Measurements from ENCODE around the gene CCDC9B. TPM values are rescaled to one million over a fixed set of nuclear protein-coding genes. Genes with fewer than 3 reads are reported as not detected.
A peak's percentile ranks its signal among the peaks of the same experiment; 100 is the strongest.

Gene CCDC9B
- total RNA-seq, 1 donor from 2014 or later, result 1.6 TPM

DNA sequence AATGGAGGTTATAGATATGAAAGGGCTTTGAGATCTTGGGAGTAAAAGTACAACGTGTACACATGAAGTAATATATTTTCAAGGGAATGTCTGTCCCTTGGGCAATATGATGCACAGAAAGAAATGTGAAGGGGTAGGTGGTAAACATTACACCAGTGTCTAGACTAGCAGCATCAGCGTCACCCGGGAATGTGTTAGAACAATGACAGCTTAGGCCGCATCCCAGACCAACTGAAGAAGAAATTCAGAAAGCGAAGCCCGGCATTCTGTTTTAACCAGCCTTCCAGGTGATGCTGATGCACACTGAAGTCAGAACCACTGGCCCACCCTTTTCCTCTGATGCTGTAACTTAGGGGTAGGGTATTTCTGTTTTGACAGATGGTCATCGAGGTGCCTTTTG is 10.9 kb downstream of the CCDC9B start:
- no peak for DNase-seq

DNA sequence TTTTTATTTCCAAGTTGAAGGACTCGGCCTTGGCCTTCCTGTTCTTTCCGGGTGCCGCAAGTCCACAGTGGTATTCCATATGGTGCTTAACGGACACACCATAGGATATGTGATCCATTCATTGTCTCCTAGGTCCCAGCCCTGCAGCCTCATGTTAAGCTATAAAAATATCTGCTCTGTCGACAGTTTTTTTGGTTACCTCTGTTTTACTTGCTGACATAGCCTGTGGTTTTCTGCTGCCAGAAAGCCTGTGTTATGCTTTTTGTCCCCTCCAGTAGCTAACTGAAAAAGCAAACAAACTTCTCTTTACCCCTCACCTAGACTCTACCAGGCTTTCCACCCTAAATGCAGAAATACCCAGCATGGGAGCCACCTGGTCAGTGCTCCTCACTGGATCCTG is 12.0 kb downstream of the CCDC9B start:
- DNase-seq, result no peak

DNA sequence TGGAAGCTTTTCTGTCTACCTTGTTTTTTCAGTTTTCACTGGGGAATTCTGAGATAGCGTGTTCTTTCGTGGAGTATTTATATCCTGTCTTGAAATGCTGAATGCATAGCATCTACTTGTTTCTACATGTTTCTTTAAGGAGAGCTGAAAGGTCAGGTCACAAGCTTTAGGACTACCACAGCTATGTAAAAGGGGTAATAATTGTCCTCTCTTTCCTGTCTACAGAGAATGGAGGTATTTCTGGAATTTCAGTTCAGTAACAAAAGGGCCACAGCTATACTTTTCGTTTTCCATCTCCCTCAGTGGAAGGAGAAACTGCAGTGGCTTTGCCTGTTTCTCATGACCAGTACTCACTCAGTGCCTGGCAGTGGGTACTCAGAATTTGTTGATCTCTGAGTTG is 12.6 kb downstream of the CCDC9B start:
- DNase-seq, result no peak

DNA sequence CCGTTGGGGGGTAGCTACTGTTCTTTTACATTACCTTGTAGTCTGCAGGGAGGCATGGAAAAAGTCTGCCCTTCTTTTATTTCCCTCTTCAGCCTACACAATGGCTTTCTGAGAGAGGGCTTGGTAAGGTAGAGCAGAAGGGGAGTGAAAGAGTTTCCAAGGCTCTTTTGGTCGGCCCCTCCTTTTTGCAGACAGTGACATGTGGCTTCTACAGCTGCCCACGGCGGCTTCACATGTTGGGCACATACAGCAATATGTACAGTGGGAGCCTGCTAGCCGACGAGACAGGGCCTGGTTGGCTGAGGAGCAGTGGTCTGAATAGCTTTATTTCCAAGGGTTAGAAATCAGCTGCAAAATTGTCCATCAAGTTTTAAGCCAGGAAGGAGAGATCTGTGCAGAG is 13.3 kb downstream of the CCDC9B start:
- DNase-seq, result no peak

DNA sequence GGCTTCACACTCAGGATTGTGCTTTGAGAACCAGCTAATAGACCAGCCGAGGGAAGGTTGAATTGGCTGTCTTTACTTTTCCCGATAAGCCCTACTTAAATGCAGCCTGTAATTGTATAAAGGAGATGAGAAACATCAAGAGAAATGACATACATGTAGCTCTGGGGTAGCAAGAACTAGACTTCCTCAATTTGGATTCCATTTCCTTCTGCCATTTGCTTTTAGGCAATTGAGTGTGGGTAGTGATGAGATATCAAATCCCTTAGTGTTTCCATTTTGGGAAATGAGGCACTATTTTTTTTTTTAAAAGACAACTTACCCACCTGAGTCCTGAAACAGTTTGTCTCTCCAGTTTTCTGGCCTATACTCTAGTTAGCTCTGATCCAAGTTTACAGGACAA is 15.0 kb downstream of the CCDC9B start:
- DNase-seq, result no peak

DNA sequence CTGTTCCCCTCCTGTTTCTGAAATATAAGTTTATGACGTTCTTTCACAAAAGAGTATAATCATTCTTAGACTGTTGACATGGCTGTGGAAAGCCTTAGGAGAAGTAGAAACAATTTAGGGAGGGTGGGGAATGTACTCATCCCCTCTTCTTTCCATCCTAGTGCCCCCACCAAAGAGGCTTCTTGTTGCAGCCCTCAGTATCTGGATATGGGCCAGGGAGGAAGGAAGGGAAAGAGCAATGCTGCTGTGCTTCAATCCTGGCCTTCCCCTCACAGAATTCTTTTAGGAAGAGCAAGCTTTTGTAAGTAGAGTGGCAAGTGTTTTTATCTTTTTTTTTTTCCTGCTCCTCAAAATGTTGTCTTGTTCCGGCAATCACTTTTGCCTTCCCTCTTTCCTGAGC is 15.6 kb downstream of the CCDC9B start:
- no peak for DNase-seq

DNA sequence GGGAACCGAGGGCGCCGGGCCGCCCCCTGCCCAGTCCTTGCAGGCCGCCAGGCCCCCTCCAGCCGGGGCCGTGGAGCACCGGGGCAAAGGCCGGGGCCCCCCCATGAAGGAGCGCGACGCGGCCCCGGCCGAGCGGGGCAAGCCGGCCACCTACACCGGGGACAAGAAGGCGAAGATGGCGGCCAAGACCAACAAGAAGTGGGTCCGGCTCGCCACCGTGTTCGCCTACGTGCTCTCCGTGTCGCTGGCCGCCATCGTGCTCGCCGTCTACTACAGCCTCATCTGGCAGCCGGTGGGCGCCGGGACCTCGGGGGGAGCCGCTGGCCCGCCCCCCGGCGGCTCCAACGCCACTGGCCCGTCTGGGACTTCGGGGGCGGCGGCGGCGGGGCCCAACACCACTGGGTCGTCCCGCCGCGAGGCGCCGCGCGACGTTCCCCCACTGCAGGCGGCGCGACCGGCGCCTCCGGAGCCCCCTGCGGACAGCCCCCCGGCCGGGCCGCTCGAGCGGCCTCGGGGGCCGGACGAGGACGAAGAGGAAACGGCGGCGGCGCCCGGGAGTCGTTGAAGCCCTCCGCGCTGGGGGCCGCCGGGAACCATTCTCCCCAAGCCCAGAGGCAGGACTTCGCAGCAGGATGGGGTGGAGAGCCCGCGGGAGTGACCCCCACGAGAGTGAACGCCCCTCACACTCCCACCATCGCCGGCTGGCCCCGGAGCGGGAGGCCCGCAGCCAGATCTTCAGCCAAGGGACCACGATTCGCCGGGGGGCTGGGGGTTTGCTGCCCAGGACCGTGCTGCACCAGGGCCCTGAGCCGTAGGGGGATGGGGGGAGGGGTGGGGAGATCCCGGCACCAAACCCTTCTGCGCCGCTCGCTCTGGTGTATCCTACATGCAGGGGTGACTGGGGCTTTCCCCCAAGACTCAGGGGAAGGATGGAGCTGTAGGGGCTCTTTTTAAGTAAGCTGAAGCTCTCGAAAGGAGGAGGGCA is 16.5 kb downstream of the CCDC9B start:
- DNase-seq, result no peak

DNA sequence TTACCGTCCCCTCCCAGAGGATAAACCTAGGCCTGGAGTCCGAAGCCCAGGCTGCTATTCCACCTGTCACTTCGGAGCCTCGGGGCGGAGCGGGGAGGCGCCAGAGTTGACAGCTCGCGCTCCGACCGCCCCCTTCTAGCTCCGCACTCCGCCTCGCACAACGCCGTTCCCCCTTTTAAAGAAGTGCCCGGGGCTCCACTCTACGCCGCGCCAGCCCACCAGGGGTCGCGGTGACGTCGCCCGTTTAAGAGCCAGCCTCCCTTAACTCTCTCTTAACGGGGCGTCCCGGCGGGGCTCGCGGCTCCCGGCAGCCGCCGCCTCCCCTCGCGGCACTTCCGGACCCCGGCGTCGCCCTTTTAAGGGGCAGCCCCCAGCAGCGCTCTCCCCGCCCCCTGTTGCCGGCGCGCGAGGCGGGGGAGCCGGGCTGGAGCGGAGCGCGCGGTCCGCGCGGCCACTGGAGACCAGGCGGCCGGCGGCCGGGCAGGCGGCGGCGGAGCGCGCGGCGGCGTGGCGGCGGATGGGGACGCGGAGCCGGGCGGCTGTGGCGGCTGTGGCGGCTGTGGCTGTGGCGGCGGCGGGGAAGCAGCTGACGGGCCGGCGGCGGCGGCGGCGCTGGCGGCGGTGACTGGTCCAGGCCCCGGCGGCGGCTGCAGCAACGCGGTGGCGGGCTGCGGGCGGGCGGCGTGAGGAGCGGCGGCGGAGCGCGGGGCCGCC is 17.3 kb downstream of the CCDC9B start, which contains the start of gene INAFM2:
TSS of gene INAFM2 (plus strand) at position 454 of the 714 bp plus-strand sequence. CDS start 364 bp downstream, outside the sequence.
- peak; percentile 81 for DNase-seq

DNA sequence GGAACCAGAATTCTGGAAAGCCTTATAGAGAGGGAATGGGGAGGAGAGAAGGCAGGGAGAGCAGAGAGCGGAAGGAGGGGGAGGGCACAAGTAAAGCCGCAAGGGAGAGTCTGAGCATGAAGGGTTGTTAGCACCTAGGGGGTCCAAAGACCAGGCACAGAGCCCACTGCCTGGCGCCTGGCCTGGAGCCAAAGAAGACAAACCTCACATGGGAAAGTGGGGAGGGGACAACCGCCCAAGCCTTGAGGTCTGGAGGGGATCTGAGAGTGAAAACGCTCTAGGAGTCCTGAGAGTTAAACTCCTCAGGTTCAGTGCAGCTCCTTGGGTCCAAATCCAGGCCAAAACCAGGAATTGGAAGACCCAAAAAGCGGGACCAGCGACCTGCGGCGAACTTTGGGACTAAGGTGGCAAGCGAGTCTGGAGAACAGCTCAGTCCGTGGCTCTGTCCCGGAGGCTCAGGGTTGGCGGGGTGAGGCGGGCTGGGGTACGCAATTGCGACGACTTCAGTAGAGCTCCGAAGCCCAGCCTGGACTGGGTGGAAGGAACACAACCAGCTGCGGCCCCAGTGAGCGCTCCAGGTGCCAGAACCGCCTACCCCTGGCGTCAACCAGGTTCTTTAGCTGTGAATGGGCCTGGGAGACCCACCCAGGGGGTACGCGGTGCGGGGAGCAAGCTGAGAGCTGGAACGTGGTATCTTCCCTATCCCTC is 18.1 kb downstream of the CCDC9B start:
- no peak for DNase-seq

DNA sequence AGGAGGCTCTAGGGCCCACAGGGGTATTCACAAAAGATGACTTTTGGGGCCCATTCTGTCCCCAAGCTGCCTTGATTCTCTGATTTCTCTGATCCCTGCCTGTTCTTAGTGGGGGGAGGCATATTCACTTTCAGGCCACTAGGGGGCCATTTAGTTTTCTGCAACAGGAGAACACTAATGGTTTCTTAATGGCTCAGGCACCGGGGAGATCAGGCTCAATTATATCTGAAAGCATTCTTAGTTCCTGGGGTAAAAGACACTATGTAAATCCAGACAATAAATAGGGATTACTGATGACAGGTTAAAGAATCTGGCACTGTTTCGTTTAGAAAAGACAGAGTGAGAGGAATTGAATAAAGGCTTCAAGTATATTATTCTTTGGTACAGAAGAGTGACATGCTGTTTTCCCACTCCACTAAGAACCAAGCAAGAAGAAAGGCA is 19.8 kb downstream of the CCDC9B start:
- peak; percentile 19 for DNase-seq

DNA sequence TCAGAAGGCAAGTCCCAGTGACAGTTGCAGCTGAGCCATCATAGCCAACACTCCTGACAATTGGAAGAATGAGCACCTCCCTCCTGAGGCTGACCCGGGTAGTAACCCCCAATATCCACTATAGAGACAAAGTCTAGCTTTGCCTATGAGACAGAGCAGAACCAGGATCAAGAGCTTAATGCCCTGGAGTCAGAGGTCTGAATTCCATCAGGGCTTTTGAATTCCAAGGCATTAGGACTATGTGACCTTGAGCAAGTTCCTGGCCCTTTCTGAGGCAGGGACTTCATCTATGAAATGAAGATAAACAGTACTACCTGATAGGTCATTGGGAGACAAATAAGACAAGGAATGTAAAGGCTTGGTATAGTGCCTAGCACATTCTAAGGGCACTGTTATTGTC is 20.3 kb downstream of the CCDC9B start:
- no peak for DNase-seq

DNA sequence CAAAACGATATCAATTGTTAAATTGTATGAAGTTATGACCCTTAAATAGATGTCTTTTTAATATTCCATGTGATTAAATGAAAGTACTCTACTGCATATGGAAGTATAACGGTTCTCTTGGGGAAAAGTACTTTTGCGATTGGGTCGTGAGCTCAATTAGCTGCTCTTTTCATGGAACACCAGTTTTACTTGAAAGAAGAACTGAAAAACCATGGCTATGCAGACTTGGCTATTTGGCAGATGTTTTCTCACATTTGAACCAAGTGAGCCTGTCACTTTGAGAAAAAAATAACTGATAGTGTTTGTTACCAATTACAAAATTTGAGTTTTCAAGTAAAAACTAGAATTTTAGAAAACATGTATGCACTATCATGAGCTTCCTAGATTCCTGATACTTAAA is 23.2 kb downstream of the CCDC9B start:
- DNase-seq, result no peak

DNA sequence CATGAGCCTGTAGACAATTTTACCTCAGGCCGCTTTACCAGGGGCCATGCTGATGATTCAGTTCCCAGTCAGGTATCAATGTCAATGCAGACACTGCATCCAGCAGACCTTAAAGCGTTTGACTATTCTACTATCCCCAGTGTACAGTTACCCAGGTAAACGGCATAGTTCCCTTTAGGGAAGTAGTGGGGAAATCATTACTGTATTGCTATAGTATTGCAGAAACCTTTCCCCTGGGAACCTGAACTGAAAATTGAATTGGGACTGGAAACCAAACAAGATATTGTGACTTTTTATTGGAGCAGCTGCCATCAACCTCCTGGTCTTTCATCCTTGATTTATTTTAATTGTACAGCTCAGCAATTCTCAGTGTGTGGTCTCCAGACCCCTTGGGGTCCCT is 23.8 kb downstream of the CCDC9B start:
- DNase-seq, result no peak

DNA sequence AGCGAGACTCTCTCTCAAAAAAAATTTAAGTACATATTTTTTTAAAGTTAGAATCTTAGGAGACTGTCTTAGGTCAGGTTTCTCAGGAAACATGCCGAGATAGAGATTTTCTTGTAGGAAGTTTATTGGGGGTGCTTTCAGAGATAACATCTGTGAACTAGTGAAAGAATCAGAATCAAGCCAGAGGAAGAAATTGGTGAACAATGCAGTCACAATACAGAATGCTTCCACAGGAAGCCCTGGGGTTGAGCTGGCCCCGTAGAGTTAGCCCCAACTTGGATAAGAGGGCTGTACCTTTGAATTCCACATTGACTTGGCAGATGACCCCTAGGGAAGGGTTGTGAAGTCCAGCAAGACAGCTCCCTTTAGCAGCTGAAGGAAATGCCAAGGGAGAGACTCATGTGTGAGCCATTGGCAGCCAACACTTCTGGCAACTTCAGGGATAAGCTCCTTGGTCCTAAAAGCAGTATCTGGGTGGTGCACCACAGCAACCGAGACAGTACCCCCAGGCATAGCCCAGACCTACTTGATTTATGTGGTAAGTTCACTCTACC is 25.9 kb downstream of the CCDC9B start:
- no peak for DNase-seq

DNA sequence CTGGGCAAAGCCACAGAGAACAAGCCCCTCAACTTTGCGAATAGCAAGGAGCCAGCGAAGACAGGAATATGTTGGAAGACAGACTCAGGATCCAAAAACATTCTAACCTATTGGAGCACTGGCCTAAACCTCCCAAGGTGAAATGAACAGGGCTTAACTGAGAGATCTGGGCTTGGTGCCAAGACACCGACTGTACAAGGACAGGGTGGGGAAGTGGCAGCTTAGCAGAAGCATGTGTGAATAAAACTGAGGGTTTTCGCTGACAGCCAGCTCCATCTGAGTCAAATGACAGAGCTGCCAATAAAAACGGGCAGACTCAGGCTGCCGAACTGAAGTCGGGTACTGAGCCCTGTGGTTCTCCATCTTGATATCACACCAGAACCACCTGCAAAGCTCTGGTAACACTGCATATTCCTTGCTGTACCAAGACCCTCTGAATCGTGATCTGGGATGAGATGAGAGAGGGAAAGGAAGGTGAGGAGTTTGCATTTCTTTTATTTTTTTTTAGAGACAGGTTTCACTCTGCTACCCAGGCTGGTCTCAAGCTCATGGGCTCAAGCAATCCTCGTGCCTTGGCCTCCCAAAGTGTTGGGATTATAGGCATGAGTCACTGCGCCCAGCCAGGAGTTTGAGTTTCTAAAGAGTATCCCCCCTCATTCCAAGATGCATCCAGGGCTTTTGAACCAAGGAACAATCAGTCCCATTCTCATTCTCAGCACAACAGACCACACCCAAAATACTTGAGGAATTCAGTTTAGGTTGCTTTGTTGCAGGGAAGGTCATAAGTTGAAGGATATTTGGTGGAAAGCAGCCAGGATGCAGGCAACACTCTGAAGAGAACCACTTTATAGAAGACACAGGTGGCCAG is 27.0 kb downstream of the CCDC9B start:
- no peak for DNase-seq

DNA sequence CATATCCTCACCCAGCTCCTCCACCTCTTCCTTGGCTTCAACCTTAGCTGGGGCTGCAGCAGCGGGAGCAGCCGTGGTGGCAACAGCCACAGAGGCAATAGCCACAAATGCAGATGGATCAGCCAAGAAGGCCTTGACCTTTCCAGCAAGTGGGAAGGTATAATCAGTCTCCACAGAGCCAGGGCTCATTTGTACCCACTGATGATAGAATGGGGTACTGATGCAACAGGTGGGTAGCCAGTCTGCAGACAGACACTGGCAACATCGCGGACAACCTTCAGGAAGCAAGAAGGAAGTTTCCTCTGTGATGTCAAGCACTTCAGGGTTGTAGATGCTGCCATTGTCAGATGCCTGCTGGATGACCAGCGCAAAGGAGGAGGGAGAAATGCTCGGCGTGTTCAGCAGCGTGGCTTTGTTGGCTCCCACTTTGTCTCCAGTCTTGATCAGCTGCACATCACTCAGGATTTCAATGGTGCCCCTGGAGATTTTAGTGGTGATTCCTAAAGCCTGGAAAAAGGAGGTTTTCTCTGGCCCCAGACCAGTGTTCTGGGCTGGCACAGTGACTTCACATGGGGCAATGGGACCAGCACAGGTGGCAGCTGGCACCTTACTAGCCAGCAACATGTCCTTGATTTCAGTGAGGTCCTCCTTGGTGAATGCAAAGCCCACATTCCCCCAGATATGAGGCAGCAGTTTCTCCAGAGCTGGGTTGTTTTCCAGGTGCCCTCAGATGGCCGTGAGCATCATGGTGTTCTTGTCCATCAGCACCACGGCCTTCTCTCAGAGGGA is 28.2 kb downstream of the CCDC9B start:
- DNase-seq, result no peak

DNA sequence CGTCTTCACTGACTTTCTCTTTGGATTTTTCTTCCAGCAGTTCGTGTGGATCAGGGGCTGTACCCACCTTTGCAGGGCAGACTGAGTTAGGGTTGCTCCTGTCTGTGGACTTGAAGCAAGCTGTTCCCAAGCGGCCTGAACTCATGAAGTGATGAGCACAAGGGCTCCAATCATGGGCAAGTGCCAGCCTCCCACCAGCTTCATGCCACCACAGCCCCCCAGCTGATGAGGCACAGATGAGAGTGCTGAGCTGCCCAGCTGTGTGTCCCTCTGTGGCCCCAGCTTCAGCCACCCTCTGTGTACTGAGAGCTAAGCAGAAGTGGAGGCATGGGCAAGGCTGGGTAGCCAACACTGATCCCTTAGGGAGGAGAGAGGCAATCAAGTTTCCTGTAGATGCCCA is 29.7 kb downstream of the CCDC9B start:
- DNase-seq, result no peak

DNA sequence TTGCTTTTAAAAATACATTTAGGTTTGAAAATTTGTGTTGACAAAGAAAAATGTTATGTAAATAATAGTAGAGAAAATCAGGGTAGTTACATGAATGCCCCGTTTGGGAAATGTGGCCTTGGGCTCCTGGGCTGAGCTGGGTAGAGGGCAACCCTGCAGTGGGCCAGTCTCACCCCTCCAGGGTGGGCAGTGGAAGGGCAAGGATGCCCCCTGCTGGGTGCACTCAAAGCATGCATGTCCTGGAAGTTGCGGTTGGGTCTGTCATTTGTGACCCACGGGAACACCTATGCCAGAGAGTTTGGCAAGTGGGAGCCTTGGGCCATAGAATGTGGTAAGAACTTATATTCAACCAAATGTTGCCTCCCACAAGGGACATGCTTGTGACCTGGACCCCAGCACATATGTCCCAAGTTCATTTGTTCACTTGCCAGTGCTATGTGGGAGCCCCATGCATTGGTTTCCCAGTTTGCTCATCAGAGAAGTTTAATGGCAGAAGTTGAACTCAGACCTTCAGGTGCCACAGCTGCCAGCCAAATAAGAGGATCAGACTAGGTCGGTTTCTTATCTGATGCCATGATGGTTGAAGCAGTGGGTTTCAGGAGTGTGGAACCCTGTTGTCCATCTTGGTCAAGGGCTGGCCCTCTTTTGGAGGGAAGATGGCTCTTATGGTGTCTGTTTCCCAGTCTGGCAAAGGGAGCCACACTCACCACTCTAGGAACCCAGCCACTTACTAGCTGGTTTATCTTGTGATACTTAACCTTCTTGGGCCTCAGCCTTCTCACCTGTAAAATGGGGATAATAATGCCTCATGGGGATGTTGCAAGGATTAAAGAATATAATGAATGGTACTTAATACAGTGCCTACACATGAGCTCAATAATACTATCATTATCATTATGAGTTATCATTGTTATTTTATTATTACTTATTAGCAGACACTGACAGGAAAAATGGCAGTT is 30.5 kb downstream of the CCDC9B start:
- DNase-seq, result no peak

DNA sequence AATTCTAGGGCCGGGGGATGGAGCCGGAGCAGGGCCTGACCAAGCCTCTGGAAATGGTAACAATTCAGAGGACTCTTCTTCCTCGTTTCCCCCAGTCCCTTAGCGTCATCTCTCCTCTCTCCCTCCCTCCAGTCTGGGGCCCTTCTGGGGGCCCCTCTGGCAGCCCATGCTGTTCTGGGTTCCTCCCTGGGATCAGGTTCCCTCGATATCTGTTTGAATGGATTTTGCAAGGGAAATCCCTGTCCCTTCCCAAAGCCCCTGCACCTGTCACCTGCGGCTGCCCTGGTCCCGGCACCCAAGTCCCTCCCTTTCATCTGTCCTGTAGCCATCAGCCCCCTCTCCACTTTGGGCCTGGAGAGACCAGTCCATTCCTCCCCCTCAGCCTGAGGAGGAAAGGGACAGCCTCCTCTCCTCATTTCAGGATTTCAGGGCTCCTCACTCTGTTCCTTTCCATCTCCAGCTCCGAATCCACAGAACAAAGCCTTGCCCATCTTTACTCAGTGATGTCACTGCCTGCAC is 31.3 kb downstream of the CCDC9B start:
- DNase-seq, result no peak

All from occipital lobe (tissue), 2 donors.